MM.1S (cell line): ENCODE data around the gene TRAF3.
A peak's percentile ranks its signal among the peaks of the same experiment; 100 is the strongest.

Experiments
- DNase-seq: peaks from one replicate; pipeline ENCODE4 v3.0.0-alpha.2; 2015
- H2AFZ ChIP-seq: fragments of 300-600 bp; sonication (generic); 2 replicates; pipeline ENCODE4 v1.6.0; 2016; ENCODE audit warnings: antibody characterized with exemption, low read length
- H3F3A ChIP-seq: fragments of 300-600 bp; sonication (generic); 2 replicates; pipeline ENCODE4 v1.6.1; 2016; ENCODE audit warnings: mild to moderate bottlenecking, antibody characterized with exemption, low read length, moderate library complexity, mixed read lengths; ENCODE audit not compliant: insufficient read depth
- H3K27ac ChIP-seq: fragments of 300-600 bp; sonication (generic); 2 replicates; pipeline ENCODE4 v1.5.1; 2016; ENCODE audit warnings: mild to moderate bottlenecking, low read length
- H3K27me3 ChIP-seq: fragments of 300-600 bp; sonication (generic); replicated peaks from 2 replicates; pipeline ENCODE4 v1.6.0; 2016; ENCODE audit warnings: low read length; ENCODE audit not compliant: insufficient read depth
- H3K36me3 ChIP-seq: fragments of 300-600 bp; sonication (generic); replicated peaks from 2 replicates; pipeline ENCODE4 v1.6.1; 2016; ENCODE audit warnings: mild to moderate bottlenecking, low read length, mixed read lengths; ENCODE audit not compliant: insufficient read depth
- H3K4me1 ChIP-seq: fragments of 300-600 bp; sonication (generic); 2 replicates; pipeline ENCODE4 v1.6.1; 2016; ENCODE audit warnings: low read length, mixed read lengths
- H3K4me2 ChIP-seq: fragments of 300-600 bp; sonication (generic); 2 replicates; pipeline ENCODE4 v1.6.0; 2016; ENCODE audit warnings: low read depth, low read length
- H3K4me3 ChIP-seq: fragments of 300-600 bp; sonication (generic); 2 replicates; pipeline ENCODE4 v1.5.1; 2016; ENCODE audit warnings: low read length, mixed read lengths
- H3K79me2 ChIP-seq: fragments of 300-600 bp; sonication (generic); 2 replicates; pipeline ENCODE4 v1.6.1; 2016; ENCODE audit warnings: mixed run types, low read length, mixed read lengths
- H3K9ac ChIP-seq: fragments of 300-600 bp; sonication (generic); 2 replicates; pipeline ENCODE4 v1.6.1; 2016; ENCODE audit warnings: low read length, mixed read lengths
- H3K9me2 ChIP-seq: fragments of 300-600 bp; sonication (generic); replicated peaks from 2 replicates; pipeline ENCODE4 v1.6.1; 2016; ENCODE audit warnings: mild to moderate bottlenecking, low read length, mixed read lengths; ENCODE audit not compliant: insufficient read depth
- H3K9me3 ChIP-seq: fragments of 300-600 bp; sonication (generic); replicated peaks from 2 replicates; pipeline ENCODE4 v1.6.1; 2016; ENCODE audit warnings: mild to moderate bottlenecking, low read length, mixed read lengths; ENCODE audit not compliant: insufficient read depth
- H4K20me1 ChIP-seq: fragments of 300-600 bp; sonication (generic); 2 replicates; pipeline ENCODE4 v1.6.1; 2016; ENCODE audit warnings: mild to moderate bottlenecking, low read length, moderate library complexity, mixed read lengths; ENCODE audit not compliant: insufficient read depth
- EZH2 ChIP-seq: fragments of 300-600 bp; sonication (generic); optimal IDR thresholded peaks from 2 replicates; pipeline ENCODE3; 2017; ENCODE audit warnings: low read depth, mild to moderate bottlenecking, antibody characterized with exemption, low read length, mixed read lengths
- EZH2phosphoT487 ChIP-seq: fragments of 300-600 bp; sonication (generic); IDR thresholded peaks from 2 replicates; pipeline ENCODE4 v1.6.1; 2018; ENCODE audit warnings: antibody characterized with exemption, low read length
- TF ChIP-seq, protein P1 (sequence below): fragments of 300-600 bp; sonication (generic); IDR thresholded peaks from 2 replicates; pipeline ENCODE4 v1.5.1; 2016; ENCODE audit warnings: antibody characterized with exemption, low read length, mixed read lengths

The TRAF3 gene

GRCh38 chr14:102805941-102806340 lies 28.7 kb downstream of the TRAF3 start:
- Histone ChIP-seq H3K27me3 (no peaks in the 10 kb centered on the region), H3K4me2 (peak overlapping the region; percentile 83), H3K79me2 (peaks cover 83% of the 10 kb centered on the region), H3K9me2 (no peaks in the 10 kb centered on the region), H3K9ac (peak overlapping the region; percentile 21; the same call in 1 of the 2 replicates), H2AFZ (no peak overlapping the region), H3K27ac (peak overlapping the region; percentile 89), H3F3A (peaks cover 30% of the 10 kb centered on the region), H3K4me3 (peak overlapping the region; percentile 41; the same call in 1 of the 2 replicates), H4K20me1 (no peaks in the 10 kb centered on the region), H3K4me1 (peaks cover 38% of the 10 kb centered on the region), H3K36me3 (no peaks in the 10 kb centered on the region), H3K9me3 (no peaks in the 10 kb centered on the region)
- TF ChIP-seq, protein P1, sequence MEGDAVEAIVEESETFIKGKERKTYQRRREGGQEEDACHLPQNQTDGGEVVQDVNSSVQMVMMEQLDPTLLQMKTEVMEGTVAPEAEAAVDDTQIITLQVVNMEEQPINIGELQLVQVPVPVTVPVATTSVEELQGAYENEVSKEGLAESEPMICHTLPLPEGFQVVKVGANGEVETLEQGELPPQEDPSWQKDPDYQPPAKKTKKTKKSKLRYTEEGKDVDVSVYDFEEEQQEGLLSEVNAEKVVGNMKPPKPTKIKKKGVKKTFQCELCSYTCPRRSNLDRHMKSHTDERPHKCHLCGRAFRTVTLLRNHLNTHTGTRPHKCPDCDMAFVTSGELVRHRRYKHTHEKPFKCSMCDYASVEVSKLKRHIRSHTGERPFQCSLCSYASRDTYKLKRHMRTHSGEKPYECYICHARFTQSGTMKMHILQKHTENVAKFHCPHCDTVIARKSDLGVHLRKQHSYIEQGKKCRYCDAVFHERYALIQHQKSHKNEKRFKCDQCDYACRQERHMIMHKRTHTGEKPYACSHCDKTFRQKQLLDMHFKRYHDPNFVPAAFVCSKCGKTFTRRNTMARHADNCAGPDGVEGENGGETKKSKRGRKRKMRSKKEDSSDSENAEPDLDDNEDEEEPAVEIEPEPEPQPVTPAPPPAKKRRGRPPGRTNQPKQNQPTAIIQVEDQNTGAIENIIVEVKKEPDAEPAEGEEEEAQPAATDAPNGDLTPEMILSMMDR: no peak
- TF ChIP-seq EZH2phosphoT487 (no peak), EZH2 (no peak)
- DNase-seq: no peak

DNA sequence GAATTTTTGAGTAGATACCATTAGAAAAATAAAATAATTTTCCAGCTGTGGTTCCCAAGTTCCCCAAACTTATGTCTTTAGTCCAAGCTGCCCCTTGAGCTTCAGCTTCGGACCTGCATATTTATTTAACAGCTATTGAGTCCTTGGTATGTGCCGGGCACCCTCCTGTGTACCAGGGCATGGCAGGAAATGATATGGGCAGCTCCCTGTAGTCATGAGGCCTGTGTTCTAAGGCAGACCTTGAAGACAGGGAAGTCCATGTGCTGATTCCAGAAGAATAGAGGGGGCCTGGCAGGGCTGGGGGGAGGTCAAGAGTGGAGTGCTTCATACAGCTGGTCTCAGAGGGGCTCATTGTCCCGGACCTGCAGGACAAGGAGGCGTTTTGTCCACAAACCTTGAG lies 29.2 kb downstream of the TRAF3 start:
- Histone ChIP-seq H3F3A (peaks cover 35% of the 10 kb centered on the region), H3K4me3 (no peak overlapping the region; the same call in 1 of the 2 replicates), H3K4me2 (peak overlapping the region; percentile 83; the same call in 1 of the 2 replicates), H3K36me3 (no peaks in the 10 kb centered on the region), H3K9me2 (no peaks in the 10 kb centered on the region), H3K9ac (peak overlapping the region; percentile 21; the same call in 1 of the 2 replicates), H3K27ac (peak overlapping the region; percentile 89; the same call in 1 of the 2 replicates), H3K4me1 (peaks cover 39% of the 10 kb centered on the region), H3K27me3 (no peaks in the 10 kb centered on the region), H3K9me3 (no peaks in the 10 kb centered on the region), H4K20me1 (no peaks in the 10 kb centered on the region), H2AFZ (no peak overlapping the region), H3K79me2 (peaks cover 80% of the 10 kb centered on the region)
- no peak for TF ChIP-seq EZH2phosphoT487
- no peak for DNase-seq

DNA sequence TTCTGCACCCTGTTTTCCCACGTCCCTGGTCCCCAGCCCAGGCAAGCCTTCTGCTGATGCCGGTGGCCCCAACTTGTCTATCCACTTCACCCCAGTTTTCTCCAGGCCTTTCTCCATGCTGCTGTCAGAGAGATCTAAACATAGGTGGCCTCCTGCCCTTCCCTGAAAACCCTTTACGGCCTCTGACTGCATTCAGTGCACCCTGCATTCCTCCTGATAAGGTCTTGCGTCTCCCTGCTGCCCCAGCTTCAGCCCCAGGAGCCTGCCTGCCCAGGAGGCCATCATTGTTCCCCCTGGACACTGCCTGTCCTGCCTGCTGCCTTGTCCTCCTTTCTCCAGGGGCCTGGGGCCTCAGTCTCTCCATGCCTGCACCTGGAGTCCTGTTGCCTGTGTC lies 29.8 kb downstream of the TRAF3 start:
- Histone ChIP-seq H3K9me3 (no peaks in the 10 kb centered on the region), H3K4me3 (no peak overlapping the region), H3K4me2 (peak overlapping the region; percentile 83), H3K4me1 (peaks cover 41% of the 10 kb centered on the region), H3K36me3 (no peaks in the 10 kb centered on the region), H2AFZ (no peak overlapping the region), H3F3A (peaks cover 36% of the 10 kb centered on the region), H4K20me1 (no peaks in the 10 kb centered on the region), H3K79me2 (peaks cover 81% of the 10 kb centered on the region), H3K27ac (peak overlapping the region; percentile 89; the same call in 1 of the 2 replicates), H3K27me3 (no peaks in the 10 kb centered on the region), H3K9me2 (no peaks in the 10 kb centered on the region), H3K9ac (0 out of 2 replicates have a peak overlapping the region, but pooled peaks have one; percentile 4)
- TF ChIP-seq EZH2phosphoT487 (no peak), EZH2 (no peak)
- TF ChIP-seq, protein P1: no peak
- DNase-seq: no peak

DNA sequence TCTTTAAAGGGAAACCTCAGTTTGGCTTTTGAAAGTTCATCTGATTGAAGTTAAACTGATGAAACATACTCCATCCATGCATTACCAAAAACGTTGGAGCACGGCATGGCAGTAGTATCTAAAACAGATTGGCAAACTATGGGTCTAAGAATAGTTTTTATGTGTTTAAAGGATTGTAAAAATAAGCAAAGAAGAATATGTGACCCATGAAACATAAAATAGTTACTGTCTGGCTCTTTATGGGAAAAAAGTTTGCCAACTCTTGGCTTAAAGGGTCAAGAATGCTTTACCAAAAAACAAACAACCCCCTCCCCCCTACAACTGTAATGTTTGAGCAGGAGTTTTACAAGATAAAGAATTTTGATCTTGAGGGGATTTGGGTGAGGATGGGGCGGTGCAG lies 32.6 kb downstream of the TRAF3 start:
- Histone ChIP-seq H3K4me2 (peak overlapping the region; percentile 32; the same call in 1 of the 2 replicates), H3K4me1 (peaks cover 44% of the 10 kb centered on the region)
- DNase-seq: no peak

More for the DNA sequence above, 32.6 kb downstream of the TRAF3 start:
- Histone ChIP-seq H3K9ac (no peak overlapping the region), H4K20me1 (no peaks in the 10 kb centered on the region), H3K9me3 (no peaks in the 10 kb centered on the region), H3F3A (peaks cover 36% of the 10 kb centered on the region), H3K36me3 (no peaks in the 10 kb centered on the region), H3K9me2 (no peaks in the 10 kb centered on the region), H3K27ac (peak overlapping the region; percentile 70; the same call in 1 of the 2 replicates), H2AFZ (no peak overlapping the region), H3K79me2 (peaks cover 82% of the 10 kb centered on the region), H3K27me3 (no peaks in the 10 kb centered on the region), H3K4me3 (no peak overlapping the region)
- no peak for TF ChIP-seq EZH2
